ENCODE data around the gene PURA.

DNA sequence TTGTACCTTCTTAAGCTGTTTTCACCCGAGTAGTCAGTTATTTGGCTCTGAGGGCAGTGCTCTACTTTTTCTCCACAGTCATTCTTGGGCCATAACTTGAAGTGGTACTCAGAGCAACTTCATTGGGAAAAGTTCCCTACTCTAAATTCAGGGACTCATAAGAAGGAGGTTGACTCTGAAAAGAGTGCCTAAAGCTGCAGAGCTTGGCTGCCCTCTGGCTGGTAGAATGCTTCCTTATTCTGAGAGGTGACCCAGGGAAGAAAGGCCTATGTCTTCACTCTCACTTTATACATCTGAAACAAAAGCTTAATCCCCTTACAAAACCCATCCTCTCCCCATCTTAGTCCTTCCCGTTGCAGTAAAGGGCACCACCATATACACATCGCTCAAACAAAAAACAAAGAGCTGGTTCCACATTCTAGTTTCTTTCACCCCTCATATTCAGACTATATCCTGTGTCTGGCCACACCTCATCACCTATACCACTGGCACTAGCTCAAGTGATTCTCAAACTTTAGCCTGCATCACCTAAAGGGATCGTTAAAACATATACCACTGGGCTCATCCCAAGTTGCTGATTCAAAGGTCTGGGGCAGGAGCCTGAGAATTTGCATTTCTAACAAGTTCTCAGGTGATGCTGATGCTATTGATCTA is 19.7 kb downstream of the PURA start:
- TF ChIP-seq EZH2phosphoT487 (IDR thresholded peaks at IDR 0.05; ENCODE audit: insufficient read depth, low read depth) (no peak), EZH2 (IDR thresholded peaks at IDR 0.05; ENCODE audit: insufficient read depth, poor library complexity, severe bottlenecking) (no peak)

Measured in GM23248 (cell line).